GM23338 (cell line): ENCODE data around the gene CLEC1A.

Experiments used
- CREB1 ChIP-seq: fragments of 250-450 bp; sonication (Bioruptor Pico); IDR thresholded peaks from 2 replicates; pipeline ENCODE4 v1.5.0; 2020; ENCODE audit warnings: low read depth, mild to moderate bottlenecking, moderate library complexity
- EZH2 ChIP-seq: fragments of 200-600 bp; sonication (generic); IDR thresholded peaks from one replicate; pipeline ENCODE4 v1.8.0; 2017; ENCODE audit warnings: antibody characterized with exemption, mild to moderate bottlenecking, low read depth; ENCODE audit not compliant: unreplicated experiment
- EZH2phosphoT487 ChIP-seq: fragments of 200-600 bp; sonication (generic); IDR thresholded peaks from one replicate; pipeline ENCODE4 v1.8.1; 2018; ENCODE audit warnings: antibody characterized with exemption; ENCODE audit not compliant: unreplicated experiment
- JUNB ChIP-seq: IDR thresholded peaks from one replicate; pipeline ENCODE4 v1.6.1; 2016; ENCODE audit warnings: antibody characterized with exemption; ENCODE audit not compliant: unreplicated experiment
- NANOG ChIP-seq: IDR thresholded peaks from 2 replicates; pipeline ENCODE4 v1.6.1; 2016; ENCODE audit warnings: antibody characterized with exemption, borderline replicate concordance
- POLR2AphosphoS5 ChIP-seq: IDR thresholded peaks from 2 replicates; pipeline ENCODE4 v1.6.1; 2016; ENCODE audit warnings: antibody characterized with exemption, low read depth
- REST ChIP-seq: IDR thresholded peaks from one replicate; pipeline ENCODE4 v1.6.1; 2018; ENCODE audit warnings: antibody characterized with exemption; ENCODE audit not compliant: unreplicated experiment
- STAT1 ChIP-seq: IDR thresholded peaks from one replicate; pipeline ENCODE4 v1.6.1; 2016; ENCODE audit warnings: antibody characterized with exemption; ENCODE audit not compliant: unreplicated experiment
- ZNF114 ChIP-seq: fragments of 250-450 bp; sonication (Bioruptor Pico); IDR thresholded peaks from 2 replicates; pipeline ENCODE4 v1.5.0; 2020; ENCODE audit warnings: mild to moderate bottlenecking, moderate library complexity
- ZNF331 ChIP-seq: fragments of 250-450 bp; sonication (Bioruptor Pico); IDR thresholded peaks from 2 replicates; pipeline ENCODE4 v1.5.0; 2020; ENCODE audit warnings: low read depth, mild to moderate bottlenecking, moderate library complexity
- TF ChIP-seq, protein P1 (sequence below), 2 experiments: fragments of 200-600 bp in 1 of 2; sonication (generic) in 1 of 2; conservative IDR thresholded peaks; 2 replicates each; pipeline versions ENCODE4 v1.5.1 to v1.6.1; 2016 to 2017; ENCODE audit warnings: antibody characterized with exemption in 2 of 2, low read depth in 2 of 2, mild to moderate bottlenecking in 2 of 2, moderate library complexity in 1 of 2
- TF ChIP-seq, protein P2 (sequence below): IDR thresholded peaks from 2 replicates; pipeline ENCODE4 v1.6.1; 2016; ENCODE audit warnings: antibody characterized with exemption

DNA sequence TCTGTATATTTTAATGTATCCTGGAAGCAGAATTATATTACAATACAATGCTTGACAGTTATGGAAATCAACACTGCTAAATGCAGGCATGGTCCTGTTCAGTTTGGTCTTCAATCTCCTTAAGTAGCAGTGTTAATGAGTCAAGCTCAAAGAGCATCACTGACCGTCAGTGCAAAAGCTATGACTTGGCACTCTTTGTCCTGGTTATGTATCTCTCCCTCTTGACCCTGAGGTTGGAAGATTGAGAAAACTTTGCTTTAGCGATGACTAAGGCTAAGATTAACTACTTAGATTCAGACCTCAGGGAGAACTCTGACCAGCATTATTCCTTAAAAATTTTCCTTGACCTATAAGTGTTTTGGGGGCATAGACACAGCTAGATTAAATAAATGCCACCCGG is 20.3 kb upstream of the CLEC1A start:
- no peak for TF ChIP-seq EZH2
- TF ChIP-seq, protein P1, sequence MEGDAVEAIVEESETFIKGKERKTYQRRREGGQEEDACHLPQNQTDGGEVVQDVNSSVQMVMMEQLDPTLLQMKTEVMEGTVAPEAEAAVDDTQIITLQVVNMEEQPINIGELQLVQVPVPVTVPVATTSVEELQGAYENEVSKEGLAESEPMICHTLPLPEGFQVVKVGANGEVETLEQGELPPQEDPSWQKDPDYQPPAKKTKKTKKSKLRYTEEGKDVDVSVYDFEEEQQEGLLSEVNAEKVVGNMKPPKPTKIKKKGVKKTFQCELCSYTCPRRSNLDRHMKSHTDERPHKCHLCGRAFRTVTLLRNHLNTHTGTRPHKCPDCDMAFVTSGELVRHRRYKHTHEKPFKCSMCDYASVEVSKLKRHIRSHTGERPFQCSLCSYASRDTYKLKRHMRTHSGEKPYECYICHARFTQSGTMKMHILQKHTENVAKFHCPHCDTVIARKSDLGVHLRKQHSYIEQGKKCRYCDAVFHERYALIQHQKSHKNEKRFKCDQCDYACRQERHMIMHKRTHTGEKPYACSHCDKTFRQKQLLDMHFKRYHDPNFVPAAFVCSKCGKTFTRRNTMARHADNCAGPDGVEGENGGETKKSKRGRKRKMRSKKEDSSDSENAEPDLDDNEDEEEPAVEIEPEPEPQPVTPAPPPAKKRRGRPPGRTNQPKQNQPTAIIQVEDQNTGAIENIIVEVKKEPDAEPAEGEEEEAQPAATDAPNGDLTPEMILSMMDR (conservative IDR thresholded peaks at IDR 0.05; ENCODE audit: low read depth in 2 of 2), result no peak
- no peak for TF ChIP-seq EZH2phosphoT487
- no peak for TF ChIP-seq ZNF331 (CRISPR knock-in tag)
- no peak for TF ChIP-seq POLR2AphosphoS5
- TF ChIP-seq STAT1, result no peak
- no peak for TF ChIP-seq REST
- TF ChIP-seq NANOG, result no peak
- no peak for TF ChIP-seq CREB1 (CRISPR knock-in tag)
- no peak for TF ChIP-seq ZNF114
- TF ChIP-seq, protein P2, sequence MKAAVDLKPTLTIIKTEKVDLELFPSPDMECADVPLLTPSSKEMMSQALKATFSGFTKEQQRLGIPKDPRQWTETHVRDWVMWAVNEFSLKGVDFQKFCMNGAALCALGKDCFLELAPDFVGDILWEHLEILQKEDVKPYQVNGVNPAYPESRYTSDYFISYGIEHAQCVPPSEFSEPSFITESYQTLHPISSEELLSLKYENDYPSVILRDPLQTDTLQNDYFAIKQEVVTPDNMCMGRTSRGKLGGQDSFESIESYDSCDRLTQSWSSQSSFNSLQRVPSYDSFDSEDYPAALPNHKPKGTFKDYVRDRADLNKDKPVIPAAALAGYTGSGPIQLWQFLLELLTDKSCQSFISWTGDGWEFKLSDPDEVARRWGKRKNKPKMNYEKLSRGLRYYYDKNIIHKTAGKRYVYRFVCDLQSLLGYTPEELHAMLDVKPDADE, result no peak
- TF ChIP-seq JUNB, result no peak
